Stomach (tissue), 4 donors: ENCODE data around the gene KCNJ12.
"Not testable (repeated sequence)": the region's sequence is repeated elsewhere in the genome, so short reads cannot be mapped to it uniquely, and the experiment has no call there.

ENCODE experiments used
- EP300 ChIP-seq: sonication (generic); formaldehyde crosslinking; IDR thresholded peaks from one replicate; pipeline ENCODE4 v1.6.1; 2017; ENCODE audit warnings: antibody characterized with exemption
- POLR2A ChIP-seq, 4 donors: fragments of 450-650 bp; IDR thresholded peaks; one replicate each; pipeline ENCODE4 v1.6.1; 2016; ENCODE audit warnings: antibody characterized with exemption in 4 of 4, control low read depth in 2 of 4, mild to moderate bottlenecking in 1 of 4, moderate library complexity in 1 of 4
- TF ChIP-seq, protein P1 (sequence below), 7 experiments: fragments of 450-650 bp in 4 of 7; fragments of 200-600 bp in 3 of 7; sonication (generic) in 3 of 7; IDR thresholded peaks; one replicate each; pipeline ENCODE4 v1.5.1; 2016 to 2019; ENCODE audit warnings: antibody characterized with exemption in 7 of 7, control low read depth in 2 of 7, mild to moderate bottlenecking in 1 of 7

DNA sequence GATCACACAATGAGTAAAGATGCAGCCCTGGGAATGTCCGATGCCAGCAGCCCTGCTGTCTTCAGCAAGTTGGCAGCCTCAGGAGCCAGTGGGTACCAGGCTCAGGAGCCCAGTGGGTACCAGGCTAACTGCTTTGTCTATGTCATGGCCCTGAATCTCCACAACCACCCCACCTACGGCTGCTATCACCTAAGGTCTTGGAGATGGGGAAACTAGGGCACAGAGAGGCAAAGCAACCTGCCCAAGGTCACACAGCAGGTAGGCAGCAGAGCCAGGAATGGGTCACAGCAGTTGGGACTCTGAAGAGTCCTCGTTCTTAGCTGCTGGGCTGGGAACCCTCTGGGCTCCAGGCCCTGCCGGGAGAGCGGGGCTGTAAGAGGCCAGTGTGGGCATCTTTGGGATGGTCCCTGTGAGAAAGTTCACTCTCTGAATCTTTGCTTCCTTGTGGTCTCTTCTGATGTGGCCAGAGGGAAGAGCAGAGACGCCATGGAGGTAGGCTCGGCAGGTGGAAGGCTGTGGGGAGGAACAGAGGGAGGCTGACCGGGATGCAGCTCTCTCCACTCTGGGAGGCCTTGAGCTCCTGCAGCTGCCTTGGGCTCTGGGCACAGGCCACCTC, 34.1 kb upstream of the KCNJ12 start:
- TF ChIP-seq EP300; POLR2A (IDR thresholded peaks at IDR 0.05): not testable (repeated sequence)
- TF ChIP-seq, protein P1, sequence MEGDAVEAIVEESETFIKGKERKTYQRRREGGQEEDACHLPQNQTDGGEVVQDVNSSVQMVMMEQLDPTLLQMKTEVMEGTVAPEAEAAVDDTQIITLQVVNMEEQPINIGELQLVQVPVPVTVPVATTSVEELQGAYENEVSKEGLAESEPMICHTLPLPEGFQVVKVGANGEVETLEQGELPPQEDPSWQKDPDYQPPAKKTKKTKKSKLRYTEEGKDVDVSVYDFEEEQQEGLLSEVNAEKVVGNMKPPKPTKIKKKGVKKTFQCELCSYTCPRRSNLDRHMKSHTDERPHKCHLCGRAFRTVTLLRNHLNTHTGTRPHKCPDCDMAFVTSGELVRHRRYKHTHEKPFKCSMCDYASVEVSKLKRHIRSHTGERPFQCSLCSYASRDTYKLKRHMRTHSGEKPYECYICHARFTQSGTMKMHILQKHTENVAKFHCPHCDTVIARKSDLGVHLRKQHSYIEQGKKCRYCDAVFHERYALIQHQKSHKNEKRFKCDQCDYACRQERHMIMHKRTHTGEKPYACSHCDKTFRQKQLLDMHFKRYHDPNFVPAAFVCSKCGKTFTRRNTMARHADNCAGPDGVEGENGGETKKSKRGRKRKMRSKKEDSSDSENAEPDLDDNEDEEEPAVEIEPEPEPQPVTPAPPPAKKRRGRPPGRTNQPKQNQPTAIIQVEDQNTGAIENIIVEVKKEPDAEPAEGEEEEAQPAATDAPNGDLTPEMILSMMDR (IDR thresholded peaks at IDR 0.05), result not testable (repeated sequence)
